ENCODE measurements around the gene MTMR1.

Gene MTMR1

DNA sequence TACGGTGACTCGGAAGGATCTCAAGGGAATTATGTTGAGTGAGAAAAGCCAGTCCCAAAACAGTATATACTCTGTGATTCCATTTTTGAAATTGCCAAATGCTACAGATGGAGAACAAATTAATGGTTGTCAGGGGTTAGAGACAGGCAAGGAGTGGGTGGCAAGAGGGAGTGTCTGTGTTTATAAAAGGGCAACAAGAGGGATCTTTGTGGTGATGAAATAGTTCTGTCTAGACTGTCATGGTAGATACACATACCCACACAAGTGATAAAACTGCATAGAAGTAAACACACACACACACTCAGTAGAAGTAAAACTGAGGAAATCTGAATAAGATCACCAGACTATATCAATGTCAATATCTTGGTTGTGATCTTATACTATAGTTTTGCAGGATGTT lies 112.5 kb downstream of the MTMR1 start:
- no peak for DNase-seq

- DNase-seq: no peak
These were observed 113.6 kb downstream of the MTMR1 start for GRCh38 chrX:150806827-150807226.

GRCh38 chrX:150813922-150814321 lies 120.7 kb downstream of the MTMR1 start:
- DNase-seq: no peak
